Caco-2 (cell line): Measurements from ENCODE around the gene RAP1A. TPM values are rescaled to one million over a fixed set of nuclear protein-coding genes. Genes with fewer than 3 reads are reported as not detected.

Experiments
- BruUV-seq: library from RNA; stranded (reverse); fragments of 400-500 nt; replicated peaks from 2 replicates; lab custom pipeline; 2021; lab: Mats Ljungman, UMichigan
- CTCF ChIA-PET: fragments of 300-600 bp; sonication (Branson Sonifier 250); formaldehyde crosslinking; loops from one replicate; lab custom pipeline; 2022; ENCODE audit warnings: antibody characterized with exemption; lab: Charles Lee
- POLR2A ChIA-PET: fragments of 300-600 bp; sonication (Branson Sonifier 250); formaldehyde crosslinking; loops from one replicate; lab custom pipeline; 2022; ENCODE audit warnings: antibody characterized with exemption; lab: Charles Lee
- DNase-seq, 2 experiments: peaks; one replicate each; pipeline versions ENCODE4 v3.0.0 to v3.0.0-alpha.2; 2020 to 2022
- H3K27me3 ChIP-seq: replicated peaks from 2 replicates; pipeline ENCODE4 v1.6.0; 2011; ENCODE audit warnings: low read length; ENCODE audit not compliant: control insufficient read depth, insufficient read depth
- H3K36me3 ChIP-seq: 2 replicates; pipeline ENCODE4 v1.5.1; 2011; ENCODE audit warnings: low read length; ENCODE audit not compliant: control insufficient read depth, insufficient read depth
- H3K4me1 ChIP-seq: fragments of 250-450 bp; sonication (Bioruptor Pico); 2 replicates; pipeline ENCODE4 v1.5.1; 2020; ENCODE audit warnings: mild to moderate bottlenecking
- H3K4me3 ChIP-seq: 2 replicates; pipeline ENCODE4 v1.5.1; 2011; ENCODE audit warnings: low read depth, mild to moderate bottlenecking, control low read depth, low read length
- H3K9me3 ChIP-seq: fragments of 250-450 bp; sonication (Bioruptor Pico); 2 replicates; pipeline ENCODE4 v1.5.1; 2020; ENCODE audit warnings: mild to moderate bottlenecking, moderate library complexity
- H3K27ac Mint-ChIP-seq: one replicate; pipeline ENCODE4 v1.8.0; 2022; ENCODE audit warnings: mixed read lengths; ENCODE audit not compliant: unreplicated experiment
- H3K27me3 Mint-ChIP-seq: one replicate; pipeline ENCODE4 v1.8.0; 2022; ENCODE audit warnings: mixed read lengths; ENCODE audit not compliant: insufficient read depth, unreplicated experiment
- H3K36me3 Mint-ChIP-seq: one replicate; pipeline ENCODE4 v1.8.0; 2022; ENCODE audit warnings: mild to moderate bottlenecking, mixed read lengths; ENCODE audit not compliant: insufficient read depth, unreplicated experiment
- H3K4me1 Mint-ChIP-seq: one replicate; pipeline ENCODE4 v1.8.0; 2022; ENCODE audit warnings: low read depth, mixed read lengths; ENCODE audit not compliant: unreplicated experiment
- H3K4me3 Mint-ChIP-seq: one replicate; pipeline ENCODE4 v1.8.0; 2022; ENCODE audit warnings: mild to moderate bottlenecking, moderate library complexity, mixed read lengths; ENCODE audit not compliant: unreplicated experiment
- H3K9me3 Mint-ChIP-seq: one replicate; pipeline ENCODE4 v1.8.0; 2022; ENCODE audit warnings: mixed read lengths; ENCODE audit not compliant: unreplicated experiment
- intact Hi-C: fragments of 100-400 bp; cut with micrococcal nuclease; formaldehyde crosslinking; loops from one replicate; pipeline ENCODE4 v1.10.0; 2022; ENCODE audit not compliant: unreplicated experiment
- total RNA-seq: library from RNA; stranded (reverse); gene quantifications from 2 replicates; pipeline ENCODE4 v1.2.3, GENCODE V29; 2022
- TF ChIP-seq, protein P1 (sequence below), 2 experiments: fragments of 200-600 bp in 1 of 2; IDR thresholded peaks; 1 replicate in 1 of 2; 2 replicates in 1 of 2; pipeline versions ENCODE4 v1.5.1 to v1.8.0; 2011 to 2022; ENCODE audit warnings: antibody characterized with exemption in 1 of 2, control low read depth in 1 of 2, inconsistent platforms in 1 of 2, low read depth in 1 of 2, low read length in 1 of 2, mild to moderate bottlenecking in 1 of 2, moderate library complexity in 1 of 2; ENCODE audit not compliant: insufficient read depth in 1 of 2, severe bottlenecking in 1 of 2, unreplicated experiment in 1 of 2

The RAP1A gene
- total RNA-seq, 1 experiment from 2014 or later, result 64.1 TPM

DNA sequence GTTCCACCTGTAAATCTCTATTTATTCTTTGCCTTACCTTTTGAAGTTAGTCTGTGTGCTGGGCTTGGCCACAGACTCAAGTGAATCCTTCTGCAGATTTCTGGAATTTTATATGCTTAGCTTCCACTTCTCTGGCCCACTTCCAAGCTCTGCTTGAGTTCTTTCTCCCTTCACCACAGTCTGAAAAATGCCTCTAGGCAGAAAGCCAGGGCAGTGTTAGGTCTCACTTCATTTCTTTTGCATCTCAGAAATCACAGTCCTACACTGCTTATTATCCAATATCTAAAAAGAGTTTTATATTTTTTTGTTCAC is 70.7 kb downstream of the RAP1A start:
- Histone ChIP-seq H3K36me3 (no peaks in the 10 kb centered on the region), H3K4me3 (no peak overlapping the region), H3K27me3 (no peaks in the 10 kb centered on the region), H3K9me3 (no peaks in the 10 kb centered on the region), H3K4me1 (peaks cover 22% of the 10 kb centered on the region)
- Mint-ChIP-seq H3K4me1 (peaks cover 25% of the 10 kb centered on the region), H3K9me3 (peaks cover 9% of the 10 kb centered on the region), H3K27me3 (no peaks in the 10 kb centered on the region), H3K4me3 (peak overlapping the region; percentile 14), H3K27ac (peak overlapping the region; percentile 52), H3K36me3 (peaks cover 43% of the 10 kb centered on the region)
- peak in 1 of 2 experiments; percentile 5 for DNase-seq
- POLR2A ChIA-PET, result interaction anchor here (0.7 kb wide), 1 partner anchor 119 kb away, joined by 3 read pairs; no protein-coding TSS in a partner anchor
- BruUV-seq, result no TSS peak
- TF ChIP-seq, protein P1, sequence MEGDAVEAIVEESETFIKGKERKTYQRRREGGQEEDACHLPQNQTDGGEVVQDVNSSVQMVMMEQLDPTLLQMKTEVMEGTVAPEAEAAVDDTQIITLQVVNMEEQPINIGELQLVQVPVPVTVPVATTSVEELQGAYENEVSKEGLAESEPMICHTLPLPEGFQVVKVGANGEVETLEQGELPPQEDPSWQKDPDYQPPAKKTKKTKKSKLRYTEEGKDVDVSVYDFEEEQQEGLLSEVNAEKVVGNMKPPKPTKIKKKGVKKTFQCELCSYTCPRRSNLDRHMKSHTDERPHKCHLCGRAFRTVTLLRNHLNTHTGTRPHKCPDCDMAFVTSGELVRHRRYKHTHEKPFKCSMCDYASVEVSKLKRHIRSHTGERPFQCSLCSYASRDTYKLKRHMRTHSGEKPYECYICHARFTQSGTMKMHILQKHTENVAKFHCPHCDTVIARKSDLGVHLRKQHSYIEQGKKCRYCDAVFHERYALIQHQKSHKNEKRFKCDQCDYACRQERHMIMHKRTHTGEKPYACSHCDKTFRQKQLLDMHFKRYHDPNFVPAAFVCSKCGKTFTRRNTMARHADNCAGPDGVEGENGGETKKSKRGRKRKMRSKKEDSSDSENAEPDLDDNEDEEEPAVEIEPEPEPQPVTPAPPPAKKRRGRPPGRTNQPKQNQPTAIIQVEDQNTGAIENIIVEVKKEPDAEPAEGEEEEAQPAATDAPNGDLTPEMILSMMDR (IDR thresholded peaks at IDR 0.05; ENCODE audit: insufficient read depth in 1 of 2, low read depth in 1 of 2, low read length in 1 of 2, severe bottlenecking in 1 of 2, unreplicated experiment in 1 of 2), result no peak
- intact Hi-C loops, result no loop called here
- CTCF ChIA-PET, result interaction anchor here (0.8 to 1.4 kb wide), 2 partner anchors 25 to 647 kb away, joined by 3 read pairs; no protein-coding TSS in a partner anchor

DNA sequence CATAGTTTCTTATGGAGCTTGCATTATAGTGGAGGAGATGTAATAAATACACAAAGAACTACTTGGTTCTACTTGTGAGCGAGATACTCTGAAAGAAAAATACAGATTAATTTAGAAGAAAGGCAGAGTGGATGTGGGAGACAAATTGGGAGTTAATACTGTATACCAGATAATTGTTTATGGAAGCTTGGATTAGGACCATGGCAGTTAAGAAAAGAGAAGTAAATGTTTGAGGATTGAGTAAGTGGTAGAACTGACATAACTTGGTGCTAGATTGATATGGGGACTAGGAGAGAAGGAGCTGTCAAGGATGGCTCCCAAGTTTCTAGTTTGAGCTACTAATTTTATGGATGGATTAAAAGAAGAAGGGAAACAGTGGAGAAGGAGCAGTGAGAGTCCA is 72.3 kb downstream of the RAP1A start:
- TF ChIP-seq, protein P1 (IDR thresholded peaks at IDR 0.05; ENCODE audit: insufficient read depth in 1 of 2, low read depth in 1 of 2, low read length in 1 of 2, severe bottlenecking in 1 of 2, unreplicated experiment in 1 of 2), result no peak
- POLR2A ChIA-PET, result no interaction called here
- CTCF ChIA-PET, result no interaction called here
- no peaks in the 10 kb centered on the region for H3K27me3 Mint-ChIP-seq
- no peak for DNase-seq
- H3K27me3 ChIP-seq, result no peaks in the 10 kb centered on the region
- no peak overlapping the region for H3K4me3 Mint-ChIP-seq
- H3K4me1 ChIP-seq, result peaks cover 22% of the 10 kb centered on the region
- BruUV-seq, result no TSS peak
- H3K4me1 Mint-ChIP-seq, result peaks cover 25% of the 10 kb centered on the region
- intact Hi-C loops, result no loop called here
- no peaks in the 10 kb centered on the region for H3K36me3 ChIP-seq
- H3K36me3 Mint-ChIP-seq, result peaks cover 40% of the 10 kb centered on the region
- H3K9me3 ChIP-seq, result no peaks in the 10 kb centered on the region
- H3K27ac Mint-ChIP-seq, result no peak overlapping the region
- peaks cover 9% of the 10 kb centered on the region for H3K9me3 Mint-ChIP-seq
- no peak overlapping the region for H3K4me3 ChIP-seq

DNA sequence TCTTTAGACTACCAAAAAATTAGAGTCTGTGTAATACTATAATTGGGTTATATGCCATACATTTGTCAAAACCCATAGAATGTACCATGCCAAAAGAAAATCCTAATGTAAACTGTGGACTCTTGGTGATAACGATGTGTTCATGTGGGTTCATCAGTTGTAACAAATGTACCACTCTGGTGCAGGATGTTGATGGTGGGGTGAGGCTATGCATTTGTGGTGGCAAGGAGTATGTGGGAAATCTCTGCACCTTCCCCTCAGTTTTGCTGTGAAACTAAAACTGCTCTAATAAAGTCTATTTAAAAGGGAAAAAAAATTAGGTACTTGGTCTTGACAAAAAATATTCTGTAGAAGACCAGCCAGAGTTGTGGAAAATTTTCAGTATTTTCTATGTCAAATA is 76.2 kb downstream of the RAP1A start:
- no peaks in the 10 kb centered on the region for H3K9me3 ChIP-seq
- no peak overlapping the region for H3K4me3 ChIP-seq
- peaks cover 28% of the 10 kb centered on the region for H3K4me1 Mint-ChIP-seq
- no TSS peak for BruUV-seq
- no peaks in the 10 kb centered on the region for H3K27me3 Mint-ChIP-seq
- no peaks in the 10 kb centered on the region for H3K27me3 ChIP-seq
- no peak overlapping the region for H3K4me3 Mint-ChIP-seq
- POLR2A ChIA-PET, result no interaction called here
- peaks cover 23% of the 10 kb centered on the region for H3K4me1 ChIP-seq
- CTCF ChIA-PET, result no interaction called here
- H3K36me3 ChIP-seq, result no peaks in the 10 kb centered on the region
- H3K9me3 Mint-ChIP-seq, result no peaks in the 10 kb centered on the region
- intact Hi-C loops, result no loop called here
- DNase-seq, result no peak
- H3K27ac Mint-ChIP-seq, result no peak overlapping the region
- H3K36me3 Mint-ChIP-seq, result peaks cover 41% of the 10 kb centered on the region
- TF ChIP-seq, protein P1 (IDR thresholded peaks at IDR 0.05; ENCODE audit: insufficient read depth in 1 of 2, low read depth in 1 of 2, low read length in 1 of 2, severe bottlenecking in 1 of 2, unreplicated experiment in 1 of 2), result no peak
